BLaER1 treated with 17β-estradiol and CSF1 and Interleukin-3, amounts not matched to agents 10 nM and 100 nM (cell line): ENCODE measurements around the gene RALGAPA2.

Source experiments
- H3K27ac ChIP-seq, 11 experiments: shearing (Covaris generic); formaldehyde crosslinking; 2 replicates each; pipeline ENCODE4 v1.8.1; 2022
- H3K27me3 ChIP-seq, 11 experiments: shearing (Covaris generic); formaldehyde crosslinking; 2 replicates each; pipeline ENCODE4 v1.8.1; 2022
- H3K36me3 ChIP-seq, 11 experiments: shearing (Covaris generic); formaldehyde crosslinking; 2 replicates each; pipeline ENCODE4 v1.8.1; 2022
- H3K4me1 ChIP-seq, 10 experiments: shearing (Covaris generic); formaldehyde crosslinking; 2 replicates each; pipeline ENCODE4 v1.8.1; 2022
- H3K4me2 ChIP-seq, 11 experiments: shearing (Covaris generic); formaldehyde crosslinking; 2 replicates each; pipeline ENCODE4 v1.8.1; 2022
- H3K4me3 ChIP-seq, 10 experiments: shearing (Covaris generic); formaldehyde crosslinking; 2 replicates each; pipeline ENCODE4 v1.8.1; 2022
- H3K9ac ChIP-seq, 11 experiments: shearing (Covaris generic); formaldehyde crosslinking; 2 replicates each; pipeline ENCODE4 v1.8.1; 2022
- H3K9me3 ChIP-seq, 11 experiments: shearing (Covaris generic); formaldehyde crosslinking; replicated peaks in 1 of 11; 2 replicates each; pipeline ENCODE4 v1.8.1; 2022
- H4K20me1 ChIP-seq, 11 experiments: shearing (Covaris generic); formaldehyde crosslinking; 2 replicates each; pipeline ENCODE4 v1.8.1; 2022
- Cebpa-rat ChIP-seq, 11 experiments: shearing (Covaris generic); IDR thresholded peaks; 2 replicates each; pipeline ENCODE4 v1.8.1; 2022

Gene RALGAPA2

GRCh38 chr20:20712474-20713243 lies at the start of gene RALGAPA2:
Gene RALGAPA2 (minus strand): TSS chr20:20712644. CDS start chr20:20712480, 164 bp downstream.
- H3K9me3 ChIP-seq = peaks cover 0 to 15% (median 5%) of the 10 kb centered on the region in 11 experiments; a peak in 9 of 22 replicates
- peaks cover 0 to 19% (median 6%) of the 10 kb centered on the region in 11 experiments; a peak in 10 of 22 replicates for H3K36me3 ChIP-seq
- no peaks in the 10 kb centered on the region for H3K27me3 ChIP-seq
- H3K4me3 ChIP-seq = peak within 1 kb of the TSS; percentile 83 to 97 (median 90)
- peaks cover 0 to 14% (median 0%) of the 10 kb centered on the region in 11 experiments; a peak in 5 of 22 replicates for H4K20me1 ChIP-seq
- peak within 1 kb of the TSS; percentile 85 to 97 (median 93) for H3K4me2 ChIP-seq
- H3K27ac ChIP-seq = peak within 1 kb of the TSS; percentile 76 to 91 (median 83)
- H3K9ac ChIP-seq = peak within 1 kb of the TSS; percentile 79 to 90 (median 87)
- no peak for TF ChIP-seq Cebpa-rat (IDR thresholded peaks at IDR 0.05)
- H3K4me1 ChIP-seq = peaks cover 20 to 33% (median 24%) of the 10 kb centered on the region in 10 experiments

GRCh38 chr20:20761301-20761700 lies 48.9 kb upstream of the RALGAPA2 start:
- H4K20me1 ChIP-seq = no peaks in the 10 kb centered on the region
- H3K9me3 ChIP-seq = peaks cover 0 to 3% (median 0%) of the 10 kb centered on the region in 11 experiments; a peak in 1 of 22 replicates
- no peaks in the 10 kb centered on the region; a peak in 1 of 20 replicates for H3K4me1 ChIP-seq
- H3K36me3 ChIP-seq = no peaks in the 10 kb centered on the region
- no peak overlapping the region for H3K27ac ChIP-seq
- TF ChIP-seq Cebpa-rat (IDR thresholded peaks at IDR 0.05) = no peak
- H3K4me3 ChIP-seq = no peak overlapping the region
- no peak overlapping the region for H3K9ac ChIP-seq
- peak overlapping the region in 1 of 11 experiments; percentile 7; a peak in 3 of 22 replicates for H3K4me2 ChIP-seq
- no peaks in the 10 kb centered on the region for H3K27me3 ChIP-seq

- Histone ChIP-seq H3K27me3 (no peaks in the 10 kb centered on the region), H3K36me3 (no peaks in the 10 kb centered on the region), H4K20me1 (no peaks in the 10 kb centered on the region), H3K9ac (no peak overlapping the region), H3K4me1 (peaks cover 0 to 15% (median 0%) of the 10 kb centered on the region in 10 experiments; a peak in 7 of 20 replicates), H3K9me3 (peaks cover 0 to 3% (median 0%) of the 10 kb centered on the region in 11 experiments; a peak in 1 of 22 replicates), H3K4me3 (no peak overlapping the region), H3K27ac (no peak overlapping the region), H3K4me2 (no peak overlapping the region)
- TF ChIP-seq Cebpa-rat (IDR thresholded peaks at IDR 0.05) = no peak
Observed at GRCh38 chr20:20759132-20759531, 46.7 kb upstream of the RALGAPA2 start.

- Histone ChIP-seq H3K4me3 (no peak overlapping the region), H3K4me1 (peaks cover 0 to 22% (median 3%) of the 10 kb centered on the region in 10 experiments; a peak in 7 of 20 replicates), H4K20me1 (no peaks in the 10 kb centered on the region), H3K27me3 (no peaks in the 10 kb centered on the region), H3K9me3 (no peaks in the 10 kb centered on the region), H3K9ac (no peak overlapping the region), H3K27ac (no peak overlapping the region), H3K4me2 (peak overlapping the region in 3 of 11 experiments; percentile 13 to 30 (median 27); a peak in 4 of 22 replicates), H3K36me3 (no peaks in the 10 kb centered on the region)
- TF ChIP-seq Cebpa-rat (IDR thresholded peaks at IDR 0.05) = no peak
Observed at GRCh38 chr20:20755674-20756319, 43.4 kb upstream of the RALGAPA2 start.

GRCh38 chr20:20755231-20755630 lies 42.8 kb upstream of the RALGAPA2 start:
- Histone ChIP-seq H3K36me3 (no peaks in the 10 kb centered on the region), H4K20me1 (no peaks in the 10 kb centered on the region), H3K27me3 (no peaks in the 10 kb centered on the region), H3K4me1 (peaks cover 0 to 22% (median 3%) of the 10 kb centered on the region in 10 experiments; a peak in 7 of 20 replicates), H3K4me2 (peak overlapping the region in 3 of 11 experiments; percentile 27 to 39 (median 30); a peak in 4 of 22 replicates), H3K4me3 (no peak overlapping the region), H3K9ac (no peak overlapping the region), H3K9me3 (peaks cover 0 to 3% (median 0%) of the 10 kb centered on the region in 11 experiments; a peak in 1 of 22 replicates), H3K27ac (no peak overlapping the region)
- no peak for TF ChIP-seq Cebpa-rat (IDR thresholded peaks at IDR 0.05)

GRCh38 chr20:20754714-20755113 lies 42.3 kb upstream of the RALGAPA2 start:
- TF ChIP-seq Cebpa-rat (IDR thresholded peaks at IDR 0.05) = no peak
- Histone ChIP-seq H3K4me3 (no peak overlapping the region), H3K9ac (no peak overlapping the region), H3K27me3 (no peaks in the 10 kb centered on the region), H3K27ac (no peak overlapping the region), H3K4me1 (peaks cover 0 to 22% (median 3%) of the 10 kb centered on the region in 10 experiments; a peak in 7 of 20 replicates), H4K20me1 (no peaks in the 10 kb centered on the region), H3K9me3 (peaks cover 0 to 6% (median under 1%) of the 10 kb centered on the region in 11 experiments; a peak in 5 of 22 replicates), H3K36me3 (no peaks in the 10 kb centered on the region), H3K4me2 (peak overlapping the region in 4 of 11 experiments; percentile 4 to 39 (median 26); a peak in 4 of 22 replicates)

GRCh38 chr20:20752712-20753111 lies 40.3 kb upstream of the RALGAPA2 start:
- Histone ChIP-seq H4K20me1 (no peaks in the 10 kb centered on the region), H3K4me3 (no peak overlapping the region), H3K9me3 (peaks cover 18 to 26% (median 21%) of the 10 kb centered on the region in 11 experiments), H3K27me3 (no peaks in the 10 kb centered on the region), H3K4me2 (peak overlapping the region in 2 of 11 experiments; percentile 11 to 25; a peak in 2 of 22 replicates), H3K4me1 (peaks cover 0 to 22% (median 3%) of the 10 kb centered on the region in 10 experiments; a peak in 7 of 20 replicates), H3K9ac (no peak overlapping the region), H3K27ac (no peak overlapping the region), H3K36me3 (peaks cover 0 to 11% (median 0%) of the 10 kb centered on the region in 11 experiments; a peak in 5 of 22 replicates)
- TF ChIP-seq Cebpa-rat (IDR thresholded peaks at IDR 0.05) = no peak

GRCh38 chr20:20747298-20747697 lies 34.9 kb upstream of the RALGAPA2 start:
- H3K4me3 ChIP-seq = no peak overlapping the region
- no peak overlapping the region for H3K4me2 ChIP-seq
- no peaks in the 10 kb centered on the region for H4K20me1 ChIP-seq
- H3K27me3 ChIP-seq = no peaks in the 10 kb centered on the region
- H3K36me3 ChIP-seq = peaks cover 0 to 11% (median 0%) of the 10 kb centered on the region in 11 experiments; a peak in 5 of 22 replicates
- no peak overlapping the region for H3K9ac ChIP-seq
- peaks cover 24 to 40% (median 34%) of the 10 kb centered on the region in 11 experiments for H3K9me3 ChIP-seq
- H3K27ac ChIP-seq = no peak overlapping the region
- no peak for TF ChIP-seq Cebpa-rat (IDR thresholded peaks at IDR 0.05)
- H3K4me1 ChIP-seq = peaks cover 13 to 20% (median 18%) of the 10 kb centered on the region in 10 experiments
